ENCODE measurements around the gene RPS10.
"Not testable (repeated sequence)": the region's sequence is repeated elsewhere in the genome, so short reads cannot be mapped to it uniquely, and the experiment has no call there.

The RPS10 gene

GRCh38 chr6:34393191-34393965, 32.5 kb downstream of the RPS10 start:
- no peak for DNase-seq (ENCODE audit: low read depth in 2 of 3, low spot score in 2 of 3)

GRCh38 chr6:34392497-34393190, 33.2 kb downstream of the RPS10 start, which contains the start of gene NUDT3:
NUDT3 (minus strand) TSS chr6:34392669; CDS start chr6:34392362, 307 bp downstream.
- DNase-seq (ENCODE audit: low read depth in 2 of 3, low spot score in 2 of 3) = peak; percentile 87 to 92 (median 90)

- peak; percentile 26 to 48 (median 27) for DNase-seq (ENCODE audit: low read depth in 2 of 3, low spot score in 2 of 3)
Measured at GRCh38 chr6:34391786-34392496, 33.9 kb downstream of the RPS10 start.

GRCh38 chr6:34391473-34391785, 34.4 kb downstream of the RPS10 start:
- DNase-seq (ENCODE audit: low read depth in 2 of 3, low spot score in 2 of 3) = no peak

- no peak for DNase-seq (ENCODE audit: low read depth in 2 of 3, low spot score in 2 of 3)
Measured at GRCh38 chr6:34390531-34391472, 35.1 kb downstream of the RPS10 start.

- DNase-seq (ENCODE audit: low read depth in 2 of 3, low spot score in 2 of 3) = no peak
Measured at GRCh38 chr6:34389034-34389433, 36.8 kb downstream of the RPS10 start.

GRCh38 chr6:34388421-34388820, 37.4 kb downstream of the RPS10 start:
- no peak for DNase-seq (ENCODE audit: low read depth in 2 of 3, low spot score in 2 of 3)

- DNase-seq (ENCODE audit: low read depth in 2 of 3, low spot score in 2 of 3) = no peak
Measured at GRCh38 chr6:34386316-34387137, 39.3 kb downstream of the RPS10 start.

- no peak for DNase-seq (ENCODE audit: low read depth in 2 of 3, low spot score in 2 of 3)
Measured at GRCh38 chr6:34385793-34386195, 40.1 kb downstream of the RPS10 start.

- no peak for DNase-seq (ENCODE audit: low read depth in 2 of 3, low spot score in 2 of 3)
Measured at GRCh38 chr6:34384321-34385153, 41.3 kb downstream of the RPS10 start.

GRCh38 chr6:34383656-34384320, 42.1 kb downstream of the RPS10 start:
- DNase-seq (ENCODE audit: low read depth in 2 of 3, low spot score in 2 of 3) = no peak

- DNase-seq (ENCODE audit: low read depth in 2 of 3, low spot score in 2 of 3) = no peak
Measured at GRCh38 chr6:34383161-34383631, 42.7 kb downstream of the RPS10 start.

GRCh38 chr6:34381081-34381480, 44.8 kb downstream of the RPS10 start:
- DNase-seq (ENCODE audit: low read depth in 2 of 3, low spot score in 2 of 3) = no peak

GRCh38 chr6:34378470-34378869, 47.4 kb downstream of the RPS10 start:
- DNase-seq (ENCODE audit: low read depth in 2 of 3, low spot score in 2 of 3) = no peak

- DNase-seq (ENCODE audit: low read depth in 2 of 3, low spot score in 2 of 3) = no peak
Measured at GRCh38 chr6:34377984-34378383, 47.9 kb downstream of the RPS10 start.

- not testable (repeated sequence) for DNase-seq (ENCODE audit: low read depth in 2 of 3, low spot score in 2 of 3)
Measured at GRCh38 chr6:34377571-34377970, 48.3 kb downstream of the RPS10 start.

GRCh38 chr6:34375833-34376232, 50.0 kb downstream of the RPS10 start:
- no peak for DNase-seq (ENCODE audit: low read depth in 2 of 3, low spot score in 2 of 3)

GRCh38 chr6:34374508-34374907, 51.4 kb downstream of the RPS10 start:
- no peak for DNase-seq (ENCODE audit: low read depth in 2 of 3, low spot score in 2 of 3)
